Lower leg skin (tissue), 3 donors: ENCODE results near the gene MUC2.

Source experiments
- CTCF ChIP-seq, 3 donors: fragments of 450-650 bp; IDR thresholded peaks; one replicate each; pipeline ENCODE4 v1.5.1; 2016; ENCODE audit warnings: antibody characterized with exemption in 3 of 3, mild to moderate bottlenecking in 3 of 3, moderate library complexity in 2 of 3
- POLR2A ChIP-seq, 2 donors: fragments of 450-650 bp; IDR thresholded peaks; one replicate each; pipeline ENCODE4 v1.6.1; 2016 to 2017; ENCODE audit warnings: antibody characterized with exemption in 2 of 2, mild to moderate bottlenecking in 1 of 2, moderate library complexity in 1 of 2

GRCh38 chr11:1073261-1073724 is 1.4 kb upstream of the MUC2 start:
- TF ChIP-seq CTCF (IDR thresholded peaks at IDR 0.05) (no peak), POLR2A (IDR thresholded peaks at IDR 0.05) (no peak)
